Fibroblast of lung (primary cell): ENCODE data around the gene CDH15. TPM values are rescaled to one million over a fixed set of nuclear protein-coding genes. Genes with fewer than 3 reads are reported as not detected.

Experiments
- DNase-seq, 2 donors: peaks; one replicate each; pipeline versions ENCODE4 v3.0.0 to v3.0.0-alpha.2; 2010; ENCODE audit warnings: low read depth in 2 of 2
- H2AFZ ChIP-seq: 2 replicates; pipeline ENCODE4 v1.5.1; 2012; ENCODE audit warnings: low read length, control low read depth, inconsistent platforms
- H3K27ac ChIP-seq: 2 replicates; pipeline ENCODE4 v1.5.1; 2011; ENCODE audit warnings: low read length, control low read depth; ENCODE audit not compliant: insufficient read depth
- H3K27me3 ChIP-seq: 2 replicates; pipeline ENCODE4 v1.5.1; 2011; ENCODE audit warnings: mild to moderate bottlenecking, low read length; ENCODE audit not compliant: control insufficient read depth, insufficient read depth
- H3K36me3 ChIP-seq: 2 replicates; pipeline ENCODE4 v1.5.1; 2011; ENCODE audit warnings: low read length; ENCODE audit not compliant: control insufficient read depth, insufficient read depth
- H3K4me1 ChIP-seq: 2 replicates; pipeline ENCODE4 v1.5.1; 2011; ENCODE audit warnings: low read length; ENCODE audit not compliant: control insufficient read depth, insufficient read depth; ENCODE audit errors: extremely low read depth
- H3K4me2 ChIP-seq: 2 replicates; pipeline ENCODE4 v1.5.1; 2011; ENCODE audit warnings: low read length, control low read depth; ENCODE audit not compliant: insufficient read depth; ENCODE audit errors: extremely low read depth
- H3K4me3 ChIP-seq, 4 experiments: fragments of 200-600 bp in 1 of 4; sonication (generic) in 1 of 4; replicated peaks in 1 of 4; 2 replicates each; pipeline ENCODE4 v1.5.1; 2011 to 2016; ENCODE audit warnings: low read length in 4 of 4, low read depth in 3 of 4, mild to moderate bottlenecking in 3 of 4, control low read depth in 2 of 4, inconsistent platforms in 1 of 4, mixed read lengths in 1 of 4; ENCODE audit not compliant: insufficient read depth in 1 of 4; ENCODE audit errors: control extremely low read depth in 1 of 4
- H3K79me2 ChIP-seq: 2 replicates; pipeline ENCODE4 v1.5.1; 2012; ENCODE audit warnings: mild to moderate bottlenecking, low read length, inconsistent platforms; ENCODE audit not compliant: control insufficient read depth, insufficient read depth
- H3K9ac ChIP-seq: 2 replicates; pipeline ENCODE4 v1.5.1; 2011; ENCODE audit warnings: mild to moderate bottlenecking, low read length, control low read depth; ENCODE audit not compliant: insufficient read depth
- H3K9me3 ChIP-seq: 2 replicates; pipeline ENCODE4 v1.5.1; 2012; ENCODE audit warnings: low read depth, low read length; ENCODE audit not compliant: control insufficient read depth, insufficient read depth
- H4K20me1 ChIP-seq: 2 replicates; pipeline ENCODE4 v1.5.1; 2011; ENCODE audit warnings: low read length; ENCODE audit not compliant: control insufficient read depth, insufficient read depth; ENCODE audit errors: extremely low read depth
- EZH2 ChIP-seq: IDR thresholded peaks from 2 replicates; pipeline ENCODE4 v1.5.1; 2012; ENCODE audit warnings: low read length, control low read depth, mild to moderate bottlenecking; ENCODE audit errors: missing control alignments
- polyA plus RNA-seq, 2 donors: library from polyadenylated mRNA; depleted of rRNA in 1 of 2; stranded (reverse) in 1 of 2; unstranded in 1 of 2; fragments of >200 nt; gene quantifications; 2 replicates each; pipeline ENCODE4 v1.2.1, GENCODE V29; 2011 to 2012; ENCODE audit warnings: missing spikeins in 1 of 2
- total RNA-seq: library from RNA; depleted of rRNA; stranded (reverse); fragments of >200 nt; gene quantifications from 2 replicates; pipeline ENCODE4 v1.2.1, GENCODE V29; 2014
- TF ChIP-seq, protein P1 (sequence below), 2 donors: IDR thresholded peaks in 1 of 2; conservative IDR thresholded peaks in 1 of 2; 1 replicate in 1 of 2; 2 replicates in 1 of 2; pipeline ENCODE4 v1.5.1; 2011 to 2012; ENCODE audit warnings: low read length in 2 of 2, control low read depth in 1 of 2, inconsistent platforms in 1 of 2, low read depth in 1 of 2, mild to moderate bottlenecking in 1 of 2

Gene CDH15
- total and polyA plus RNA-seq, 2 donors (not counting 1 experiment from before 2014, with no cell fraction given): 0.10 to 0.99 TPM

DNA sequence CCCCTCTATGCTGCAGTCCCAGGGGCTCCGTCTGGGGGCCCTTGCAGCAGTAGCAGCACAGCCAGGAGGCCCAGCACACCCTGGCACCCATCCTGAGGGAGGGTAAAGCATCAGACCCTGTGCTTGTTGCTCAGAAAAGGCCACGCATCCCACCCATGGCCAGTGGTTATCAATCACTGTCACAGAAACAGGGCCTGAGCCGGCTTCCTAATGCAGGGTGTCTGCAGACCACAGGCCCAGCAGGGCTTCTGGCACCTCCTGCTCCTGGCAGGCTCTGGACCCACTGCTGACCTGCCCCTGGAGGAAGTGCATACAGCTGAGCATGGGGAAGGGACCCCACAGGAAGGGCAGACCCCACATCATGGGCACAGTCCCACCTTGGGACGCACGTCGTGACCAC, 26.9 kb upstream of the CDH15 start:
- Histone ChIP-seq H3K4me2 (no peak overlapping the region), H3K4me3 (no peak overlapping the region), H3K79me2 (no peaks in the 10 kb centered on the region), H3K27ac (no peak overlapping the region), H3K4me1 (no peaks in the 10 kb centered on the region), H3K36me3 (peaks cover 10% of the 10 kb centered on the region), H2AFZ (no peak overlapping the region), H3K9me3 (no peaks in the 10 kb centered on the region), H3K27me3 (no peaks in the 10 kb centered on the region), H4K20me1 (no peaks in the 10 kb centered on the region), H3K9ac (no peak overlapping the region)
- TF ChIP-seq EZH2: no peak
- TF ChIP-seq, protein P1, sequence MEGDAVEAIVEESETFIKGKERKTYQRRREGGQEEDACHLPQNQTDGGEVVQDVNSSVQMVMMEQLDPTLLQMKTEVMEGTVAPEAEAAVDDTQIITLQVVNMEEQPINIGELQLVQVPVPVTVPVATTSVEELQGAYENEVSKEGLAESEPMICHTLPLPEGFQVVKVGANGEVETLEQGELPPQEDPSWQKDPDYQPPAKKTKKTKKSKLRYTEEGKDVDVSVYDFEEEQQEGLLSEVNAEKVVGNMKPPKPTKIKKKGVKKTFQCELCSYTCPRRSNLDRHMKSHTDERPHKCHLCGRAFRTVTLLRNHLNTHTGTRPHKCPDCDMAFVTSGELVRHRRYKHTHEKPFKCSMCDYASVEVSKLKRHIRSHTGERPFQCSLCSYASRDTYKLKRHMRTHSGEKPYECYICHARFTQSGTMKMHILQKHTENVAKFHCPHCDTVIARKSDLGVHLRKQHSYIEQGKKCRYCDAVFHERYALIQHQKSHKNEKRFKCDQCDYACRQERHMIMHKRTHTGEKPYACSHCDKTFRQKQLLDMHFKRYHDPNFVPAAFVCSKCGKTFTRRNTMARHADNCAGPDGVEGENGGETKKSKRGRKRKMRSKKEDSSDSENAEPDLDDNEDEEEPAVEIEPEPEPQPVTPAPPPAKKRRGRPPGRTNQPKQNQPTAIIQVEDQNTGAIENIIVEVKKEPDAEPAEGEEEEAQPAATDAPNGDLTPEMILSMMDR (conservative IDR thresholded peaks at IDR 0.05 in 1 of 2, IDR thresholded peaks at IDR 0.05 in 1 of 2; ENCODE audit: low read depth in 1 of 2, low read length in 2 of 2): no peak
- DNase-seq: no peak

DNA sequence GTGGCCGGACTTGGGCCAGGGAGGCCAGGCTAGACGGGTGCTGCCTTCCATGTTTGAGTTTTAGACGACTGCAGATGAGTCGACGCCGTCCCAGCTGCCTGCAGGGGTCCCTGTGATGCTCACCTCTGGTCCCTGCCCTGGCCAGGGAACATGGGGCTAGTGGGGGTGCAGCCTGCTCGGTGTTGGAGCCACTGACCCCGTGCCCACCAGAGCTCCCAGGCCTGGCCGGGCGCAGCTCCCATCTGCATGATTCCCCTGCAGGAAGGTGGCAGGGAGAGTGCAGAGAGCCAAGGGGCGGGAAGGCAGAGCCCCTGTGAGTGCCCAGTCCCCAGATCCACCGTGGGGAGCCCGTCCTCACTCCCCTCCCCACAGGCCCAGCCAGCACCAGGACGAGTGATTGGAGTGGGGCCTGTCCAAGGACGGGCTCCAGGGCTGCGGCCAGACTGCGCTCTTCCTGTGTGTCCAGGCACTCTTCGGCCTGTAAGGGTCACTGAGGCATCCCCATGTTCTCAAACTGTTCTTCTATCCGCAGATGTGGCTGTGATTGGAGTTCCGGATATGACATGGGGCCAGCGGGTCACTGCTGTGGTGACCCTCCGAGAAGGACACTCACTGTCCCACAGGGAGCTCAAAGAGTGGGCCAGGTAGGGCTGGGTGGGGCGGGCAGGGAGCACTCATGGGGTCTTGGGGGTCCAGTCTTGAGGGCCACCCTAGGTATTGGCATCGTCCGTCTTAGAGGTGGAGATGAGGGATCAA, 26.0 kb upstream of the CDH15 start:
- H3K79me2 ChIP-seq: no peaks in the 10 kb centered on the region
- H3K4me3 ChIP-seq: no peak overlapping the region
- TF ChIP-seq, protein P1 (conservative IDR thresholded peaks at IDR 0.05 in 1 of 2, IDR thresholded peaks at IDR 0.05 in 1 of 2; ENCODE audit: low read depth in 1 of 2, low read length in 2 of 2): no peak
- no peak for TF ChIP-seq EZH2
- no peaks in the 10 kb centered on the region for H3K4me1 ChIP-seq
- DNase-seq: no peak
- no peaks in the 10 kb centered on the region for H3K9me3 ChIP-seq
- H4K20me1 ChIP-seq: no peaks in the 10 kb centered on the region
- H3K27me3 ChIP-seq: no peaks in the 10 kb centered on the region
- H3K36me3 ChIP-seq: peaks cover 10% of the 10 kb centered on the region
- H3K27ac ChIP-seq: no peak overlapping the region
- H3K4me2 ChIP-seq: no peak overlapping the region
- H3K9ac ChIP-seq: no peak overlapping the region
- no peak overlapping the region for H2AFZ ChIP-seq

DNA sequence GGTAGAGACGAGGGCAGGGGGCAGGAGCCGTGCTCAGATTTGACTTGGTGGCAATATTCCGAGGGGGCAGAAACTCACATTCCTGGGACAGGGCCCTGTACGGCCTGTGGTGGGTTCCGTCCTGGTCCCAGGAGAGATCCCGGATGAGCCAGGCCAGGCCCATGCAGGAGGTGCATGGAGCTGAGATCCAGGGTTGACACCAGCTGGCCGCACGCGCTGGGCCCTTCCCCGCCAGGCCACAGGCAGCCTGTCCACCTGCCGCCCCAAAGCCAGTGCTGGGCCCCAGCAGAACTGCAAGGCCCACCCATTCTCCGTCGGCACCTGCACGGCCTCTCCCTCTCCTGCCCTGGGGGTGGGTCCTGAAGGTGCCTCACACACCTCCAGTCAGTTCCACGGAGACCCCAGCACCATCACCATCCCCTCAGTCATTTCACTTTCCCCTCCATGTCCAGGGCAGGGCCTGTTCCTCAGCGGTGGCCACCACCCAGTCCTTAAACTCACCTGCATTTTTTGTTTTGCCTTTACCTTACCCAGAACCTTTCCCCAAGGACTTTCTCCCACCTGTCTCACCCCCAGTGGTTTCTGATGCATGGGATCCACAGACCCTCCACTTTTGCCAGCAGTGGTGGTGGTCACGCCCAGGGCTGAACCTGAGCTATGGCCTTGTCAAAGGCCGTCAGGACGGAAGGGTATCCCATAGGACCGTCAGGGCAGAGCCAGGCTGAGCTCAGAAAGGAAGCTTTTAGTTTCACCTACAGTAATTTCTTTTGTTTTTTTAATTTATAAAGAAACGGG, 25.1 kb upstream of the CDH15 start:
- no peaks in the 10 kb centered on the region for H4K20me1 ChIP-seq
- H3K27ac ChIP-seq: no peak overlapping the region
- no peak overlapping the region for H2AFZ ChIP-seq
- no peak for DNase-seq
- H3K4me2 ChIP-seq: no peak overlapping the region
- no peak overlapping the region for H3K4me3 ChIP-seq
- TF ChIP-seq, protein P1 (conservative IDR thresholded peaks at IDR 0.05 in 1 of 2, IDR thresholded peaks at IDR 0.05 in 1 of 2; ENCODE audit: low read depth in 1 of 2, low read length in 2 of 2): no peak
- no peaks in the 10 kb centered on the region for H3K9me3 ChIP-seq
- no peaks in the 10 kb centered on the region for H3K4me1 ChIP-seq
- peaks cover 14% of the 10 kb centered on the region for H3K36me3 ChIP-seq
- H3K27me3 ChIP-seq: no peaks in the 10 kb centered on the region
- H3K79me2 ChIP-seq: no peaks in the 10 kb centered on the region
- no peak overlapping the region for H3K9ac ChIP-seq
